A549 (cell line): Measurements from ENCODE around the gene FOXP1.

Experiments
- CTCF ChIP-seq: fragments of >200 bp; sonication (Bioruptor Twin); formaldehyde crosslinking; IDR thresholded peaks from 3 replicates; pipeline ENCODE4 v1.5.1; 2016
- JUNB ChIP-seq: fragments of >200 bp; sonication (Bioruptor Twin); formaldehyde crosslinking; IDR thresholded peaks from 2 replicates; pipeline ENCODE4 v1.6.1; 2016
- POLR2A ChIP-seq: IDR thresholded peaks from 2 replicates; pipeline ENCODE4 v1.6.1; 2012; ENCODE audit warnings: mild to moderate bottlenecking, low read length
- RCOR1 ChIP-seq: fragments of 150-350 bp; IDR thresholded peaks from 2 replicates; pipeline ENCODE4 v1.6.1; 2014; ENCODE audit warnings: antibody characterized with exemption, low read length, low read depth
- REST ChIP-seq: fragments of 200-600 bp; sonication (generic); IDR thresholded peaks from 2 replicates; pipeline ENCODE4 v1.6.1; 2016; ENCODE audit warnings: antibody characterized with exemption, mild to moderate bottlenecking, moderate library complexity
- RFX5 ChIP-seq: fragments of 450-650 bp; IDR thresholded peaks from 2 replicates; pipeline ENCODE4 v1.7.1; 2014; ENCODE audit warnings: antibody characterized with exemption, mild to moderate bottlenecking, moderate library complexity

DNA sequence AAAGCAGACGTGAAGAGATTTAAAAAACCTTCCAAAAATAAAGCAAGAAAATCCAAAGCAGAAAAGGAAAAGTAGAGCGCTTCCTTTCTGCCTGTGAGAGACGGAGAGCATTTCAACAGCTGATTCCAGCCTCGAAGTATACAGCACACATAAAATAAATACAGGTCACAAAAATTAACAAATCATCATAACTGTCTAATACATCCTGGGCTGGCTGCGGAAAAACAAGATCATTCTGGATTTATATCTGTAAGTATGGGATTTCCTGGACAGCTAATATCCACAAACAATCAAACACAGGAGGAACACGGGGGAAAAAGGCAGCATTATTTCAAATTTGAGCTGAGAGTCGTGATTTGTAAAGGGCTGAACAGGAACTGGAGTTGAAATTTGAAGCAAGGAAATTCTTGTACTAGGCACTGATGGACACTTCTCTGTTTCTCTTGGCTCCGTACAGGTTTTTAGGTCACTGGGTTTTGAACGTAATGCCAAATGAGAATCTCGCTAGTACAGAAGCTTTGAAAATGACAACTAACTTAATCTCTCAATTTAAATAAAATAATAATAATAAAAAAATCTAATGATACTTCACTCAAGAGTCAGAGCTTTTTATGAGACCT, 577.7 kb downstream of the FOXP1 start:
- TF ChIP-seq CTCF (no peak), JUNB (no peak), POLR2A (no peak), REST (no peak), RCOR1 (no peak), RFX5 (no peak)
